Measurements from ENCODE around the gene BABAM2.

GRCh38 chr2:28086611-28087010, 196.1 kb downstream of the BABAM2 start:
- no peak for TF ChIP-seq NFRKB (IDR thresholded peaks at IDR 0.05)
- TF ChIP-seq SP1 (IDR thresholded peaks at IDR 0.05): no peak
- no peak for TF ChIP-seq FOXK2 (IDR thresholded peaks at IDR 0.05)
- no peak for TF ChIP-seq ARNT (IDR thresholded peaks at IDR 0.05)

Measured in HEK293T (cell line).